GM12872 (cell line): ENCODE results near the gene SLCO4A1.

Source experiments
- TF ChIP-seq, protein P1 (sequence below): IDR thresholded peaks from 3 replicates; pipeline ENCODE4 v1.5.1; 2011; ENCODE audit warnings: low read depth, mild to moderate bottlenecking, low read length, moderate library complexity; ENCODE audit not compliant: insufficient read depth

Gene SLCO4A1

DNA sequence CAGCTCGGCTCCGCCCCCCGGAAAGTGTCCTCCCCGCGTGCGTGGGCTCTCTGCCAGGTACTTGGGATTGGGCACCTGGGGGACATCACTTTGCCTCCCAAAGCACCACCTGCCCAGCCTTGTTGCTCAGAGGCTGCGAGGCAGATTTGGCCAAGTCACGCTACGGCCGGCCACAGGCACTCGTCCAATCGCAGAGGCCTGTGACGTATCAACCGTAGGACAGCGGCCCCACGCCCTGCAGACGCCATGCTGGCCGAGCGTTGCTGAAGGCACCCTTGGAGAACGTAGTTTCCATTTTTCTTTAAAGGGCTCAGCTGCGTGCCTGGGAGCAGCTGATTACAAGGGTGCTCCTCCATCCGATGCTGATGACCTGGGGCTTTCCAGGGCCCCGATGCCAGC lies 69.4 kb downstream of the SLCO4A1 start:
- TF ChIP-seq, protein P1, sequence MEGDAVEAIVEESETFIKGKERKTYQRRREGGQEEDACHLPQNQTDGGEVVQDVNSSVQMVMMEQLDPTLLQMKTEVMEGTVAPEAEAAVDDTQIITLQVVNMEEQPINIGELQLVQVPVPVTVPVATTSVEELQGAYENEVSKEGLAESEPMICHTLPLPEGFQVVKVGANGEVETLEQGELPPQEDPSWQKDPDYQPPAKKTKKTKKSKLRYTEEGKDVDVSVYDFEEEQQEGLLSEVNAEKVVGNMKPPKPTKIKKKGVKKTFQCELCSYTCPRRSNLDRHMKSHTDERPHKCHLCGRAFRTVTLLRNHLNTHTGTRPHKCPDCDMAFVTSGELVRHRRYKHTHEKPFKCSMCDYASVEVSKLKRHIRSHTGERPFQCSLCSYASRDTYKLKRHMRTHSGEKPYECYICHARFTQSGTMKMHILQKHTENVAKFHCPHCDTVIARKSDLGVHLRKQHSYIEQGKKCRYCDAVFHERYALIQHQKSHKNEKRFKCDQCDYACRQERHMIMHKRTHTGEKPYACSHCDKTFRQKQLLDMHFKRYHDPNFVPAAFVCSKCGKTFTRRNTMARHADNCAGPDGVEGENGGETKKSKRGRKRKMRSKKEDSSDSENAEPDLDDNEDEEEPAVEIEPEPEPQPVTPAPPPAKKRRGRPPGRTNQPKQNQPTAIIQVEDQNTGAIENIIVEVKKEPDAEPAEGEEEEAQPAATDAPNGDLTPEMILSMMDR: no peak

DNA sequence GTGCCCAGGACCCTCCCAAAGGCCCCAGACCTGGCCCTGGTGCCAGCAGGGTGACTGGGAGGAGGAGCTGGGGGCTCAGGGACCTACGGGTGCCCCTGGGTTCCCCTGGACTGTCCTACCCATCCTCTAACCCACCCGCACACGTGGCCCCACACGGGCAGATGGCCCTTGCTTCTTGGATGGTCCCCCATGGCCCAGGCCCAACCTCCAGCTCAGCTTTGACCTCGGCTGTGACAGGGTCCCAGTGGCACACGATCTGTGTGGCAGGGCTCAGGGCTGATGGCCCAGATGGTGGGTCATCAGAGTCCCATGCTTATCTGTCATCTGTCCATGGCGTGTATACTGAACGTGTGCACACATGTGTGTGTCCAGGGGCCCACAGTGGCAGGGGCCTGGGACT lies 70.3 kb downstream of the SLCO4A1 start:
- TF ChIP-seq, protein P1: no peak

DNA sequence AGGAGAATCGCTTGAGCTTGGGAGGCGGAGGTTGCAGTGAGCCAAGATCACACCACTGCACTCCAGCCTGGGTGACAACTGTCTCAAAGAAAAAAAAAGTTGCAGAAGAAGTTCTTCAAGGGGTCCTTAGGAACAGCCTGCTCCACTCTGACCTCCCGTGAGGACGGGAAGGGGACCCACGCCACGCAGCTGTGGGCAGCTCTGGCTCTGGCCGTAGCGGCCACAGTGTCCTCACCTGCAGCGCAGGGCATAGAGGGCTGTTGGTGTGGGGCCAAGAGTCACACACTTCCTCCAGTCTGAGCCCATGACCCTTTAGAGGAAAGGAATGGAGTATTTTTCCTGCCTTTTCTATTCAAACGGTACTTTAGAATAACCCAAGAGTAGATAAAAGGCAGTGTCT lies 71.7 kb downstream of the SLCO4A1 start:
- TF ChIP-seq, protein P1: no peak

DNA sequence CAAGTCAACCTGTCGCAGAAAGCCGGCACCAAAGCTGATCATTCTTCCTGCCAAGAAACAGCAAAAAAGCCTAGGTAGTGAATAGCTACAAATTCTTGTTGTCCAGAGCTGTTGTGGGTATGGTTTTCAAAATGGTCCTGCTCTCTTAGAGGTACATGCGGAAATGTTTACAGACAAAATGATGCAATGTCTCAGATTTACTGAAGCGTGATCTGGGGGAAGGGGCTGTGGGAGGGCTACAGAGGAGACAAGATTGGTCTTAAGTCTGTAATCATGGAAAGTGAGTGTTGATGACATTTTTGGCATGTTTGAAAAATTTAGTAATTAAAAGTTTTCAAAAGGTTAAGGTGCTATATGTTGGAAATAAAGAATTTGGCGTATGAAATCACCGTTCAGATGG lies 72.5 kb downstream of the SLCO4A1 start:
- TF ChIP-seq, protein P1: no peak

DNA sequence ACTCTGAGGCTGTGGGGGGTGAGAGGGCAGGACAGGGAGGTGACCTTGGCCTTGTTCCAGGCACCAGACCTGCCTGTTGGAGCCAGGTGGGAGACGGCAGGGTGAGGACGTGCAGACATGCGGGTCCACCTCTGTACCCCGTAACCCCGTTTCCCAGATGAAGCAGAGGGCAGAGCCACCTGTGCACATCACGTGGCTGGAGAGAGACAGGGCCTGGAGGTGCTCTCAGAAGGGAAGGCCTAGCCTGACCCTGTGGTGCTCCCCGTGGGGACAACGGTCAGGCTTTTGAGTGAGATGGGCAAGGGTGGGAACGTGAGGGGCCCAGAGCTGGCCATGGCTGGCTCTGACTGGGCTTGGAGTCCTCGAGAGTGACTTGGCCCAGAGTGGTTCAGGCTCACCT lies 72.9 kb downstream of the SLCO4A1 start:
- TF ChIP-seq, protein P1: no peak

DNA sequence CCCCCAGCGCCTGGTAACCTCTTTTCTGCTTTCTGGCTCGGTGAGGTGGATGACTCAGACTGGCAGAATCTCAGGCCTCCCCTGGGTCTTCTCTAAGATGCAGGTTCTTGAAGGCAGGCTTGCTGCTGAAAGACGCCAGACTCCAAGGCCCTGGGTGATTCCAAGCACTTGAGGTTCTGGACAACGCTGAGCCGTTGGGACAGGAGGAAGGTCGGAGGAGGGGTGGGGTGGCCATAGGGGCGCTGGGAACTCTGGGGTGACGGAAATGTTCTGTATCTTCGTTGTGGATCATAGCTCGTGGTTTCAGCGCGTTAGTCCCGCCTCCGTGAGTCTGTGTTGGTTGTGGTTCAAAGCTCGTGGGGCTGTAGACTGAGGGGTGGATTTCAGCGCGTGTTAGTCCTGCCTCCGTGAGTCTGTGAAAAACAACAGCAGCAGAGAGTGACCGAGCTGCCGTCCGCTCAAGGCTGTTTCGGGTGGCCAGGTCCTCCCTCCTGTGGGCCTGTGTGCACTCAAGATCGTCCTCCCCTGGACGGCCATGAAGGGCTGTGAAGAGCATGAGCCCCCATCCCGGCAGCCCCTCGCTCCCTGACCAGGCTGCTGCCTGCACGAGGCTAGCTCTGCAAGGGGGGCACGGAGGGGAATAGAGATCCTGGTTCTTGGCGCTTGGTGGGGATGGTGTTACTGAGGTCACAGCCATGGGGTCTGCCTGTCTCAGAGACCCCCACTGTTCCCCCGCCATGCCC lies 74.1 kb downstream of the SLCO4A1 start:
- TF ChIP-seq, protein P1: no peak

DNA sequence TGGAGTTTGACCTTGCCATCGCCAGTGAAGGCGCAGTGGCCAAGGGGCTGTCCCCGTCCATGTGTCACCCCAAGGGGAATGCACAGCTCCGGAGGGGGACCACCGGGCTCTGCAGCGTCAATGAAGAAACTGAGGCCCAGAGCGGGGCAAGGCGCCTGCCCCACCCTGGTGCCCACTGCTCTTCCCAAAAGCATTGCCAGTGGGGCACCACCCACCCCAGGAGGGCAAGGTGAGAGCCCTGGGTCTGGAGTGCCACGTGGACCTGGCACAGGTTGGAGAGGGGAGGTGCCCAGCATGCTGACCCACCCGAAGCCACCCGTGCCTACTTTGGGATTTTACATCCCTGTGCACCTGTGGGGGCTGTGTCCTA lies 74.6 kb downstream of the SLCO4A1 start:
- TF ChIP-seq, protein P1: no peak
